SIG-M5 treated with dmso at 0.1 percent for 504 hours (cell line): ENCODE results near the gene MYO3B.

Experiments used
- DNase-seq: peaks from one replicate; lab custom pipeline; 2025; ENCODE audit not compliant: unreplicated experiment; lab: John Stamatoyannopoulos, UW

The MYO3B gene

DNA sequence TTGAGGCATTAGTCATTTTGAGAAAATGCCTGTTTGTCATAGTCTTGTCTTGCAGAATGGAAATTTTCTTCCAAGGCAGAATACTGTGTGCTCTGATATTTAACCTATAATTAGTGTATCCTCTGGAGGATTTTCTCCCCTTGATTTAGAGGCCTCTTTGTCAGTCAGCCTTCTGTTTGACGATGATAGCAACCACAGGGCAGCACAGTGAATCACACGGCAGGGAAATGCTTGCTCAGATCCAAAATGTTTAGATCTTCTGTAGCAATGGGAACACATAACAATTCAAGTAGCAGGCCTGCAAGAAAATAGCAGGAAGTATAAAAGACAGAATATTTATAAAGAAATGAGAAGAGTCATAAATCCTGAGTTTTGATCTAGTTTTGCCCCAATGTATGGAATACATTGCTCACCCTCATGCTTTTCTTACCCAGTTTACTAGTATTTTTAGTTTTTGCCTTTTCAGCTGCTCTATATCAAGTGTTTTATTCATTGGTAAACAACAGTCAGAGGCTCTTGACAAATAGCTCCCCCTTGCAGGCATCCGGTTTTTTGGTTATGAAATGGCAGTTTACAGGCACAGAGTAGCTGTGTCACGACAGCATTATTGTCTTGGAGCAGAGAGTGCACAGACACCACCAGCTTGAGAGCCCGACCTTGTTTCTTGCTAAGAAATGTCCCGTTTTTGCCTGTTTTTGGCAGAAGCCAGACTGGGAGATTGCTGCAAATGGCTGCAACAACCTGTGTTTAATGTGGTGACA lies 185.1 kb downstream of the MYO3B start:
- DNase-seq = no peak

- no peak for DNase-seq
Measured at GRCh38 chr2:170365003-170365402, 187.1 kb downstream of the MYO3B start.

GRCh38 chr2:170365686-170366085 lies 187.7 kb downstream of the MYO3B start:
- DNase-seq = no peak

DNA sequence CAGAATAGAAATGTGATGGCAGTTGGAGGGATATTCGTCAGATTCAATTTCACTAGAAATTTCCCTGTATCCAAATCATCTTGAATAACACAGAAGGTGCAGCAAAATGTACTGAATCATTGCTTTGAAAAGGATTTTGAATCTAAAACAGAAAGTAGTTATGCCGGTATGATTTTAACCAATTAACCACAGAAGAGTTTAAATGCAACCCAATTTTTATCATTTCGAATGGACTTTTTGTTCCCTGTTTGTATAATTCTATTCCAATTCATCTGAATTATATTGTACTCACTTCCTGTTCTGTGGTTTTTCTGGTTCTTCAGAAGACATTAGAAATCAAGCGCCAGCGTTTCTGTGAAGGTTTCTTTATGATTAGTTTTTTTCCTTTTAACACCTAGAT lies 190.4 kb downstream of the MYO3B start:
- DNase-seq = no peak

DNA sequence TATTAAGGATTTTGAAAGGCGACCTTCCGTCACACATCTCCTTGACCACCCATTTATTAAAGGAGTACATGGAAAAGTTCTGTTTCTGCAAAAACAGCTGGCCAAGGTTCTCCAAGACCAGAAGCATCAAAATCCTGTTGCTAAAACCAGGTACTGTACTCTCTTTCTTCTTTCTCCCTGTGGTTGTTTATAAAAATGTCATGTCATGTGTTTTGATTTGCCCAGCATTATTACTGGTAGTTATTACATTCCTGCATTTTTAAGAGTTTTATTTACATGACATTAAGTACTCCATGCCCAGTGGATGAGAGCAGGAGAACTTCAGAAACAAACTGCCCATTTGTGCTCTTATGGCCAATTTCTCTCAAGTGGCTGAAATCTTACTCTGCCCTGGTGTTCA lies 191.3 kb downstream of the MYO3B start:
- no peak for DNase-seq

DNA sequence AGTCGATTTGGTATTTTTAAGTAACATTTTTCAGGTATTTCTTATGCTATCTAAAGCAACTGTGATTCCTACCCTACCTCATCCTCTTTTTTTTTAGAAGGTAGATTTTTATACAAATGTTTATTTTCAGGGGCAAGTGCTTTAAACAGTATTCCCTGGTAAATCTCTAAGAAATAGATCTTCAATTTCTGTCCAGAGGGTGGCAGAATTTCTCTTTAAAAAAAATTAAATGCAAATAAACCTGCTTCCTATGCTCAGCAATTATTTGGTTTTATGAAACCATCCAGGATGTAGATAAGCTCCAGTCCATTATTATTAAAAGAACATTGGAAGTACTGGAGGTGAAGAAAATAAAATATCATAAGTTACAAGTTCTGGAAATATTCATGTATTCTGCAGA lies 191.9 kb downstream of the MYO3B start:
- DNase-seq = peak; percentile 16

DNA sequence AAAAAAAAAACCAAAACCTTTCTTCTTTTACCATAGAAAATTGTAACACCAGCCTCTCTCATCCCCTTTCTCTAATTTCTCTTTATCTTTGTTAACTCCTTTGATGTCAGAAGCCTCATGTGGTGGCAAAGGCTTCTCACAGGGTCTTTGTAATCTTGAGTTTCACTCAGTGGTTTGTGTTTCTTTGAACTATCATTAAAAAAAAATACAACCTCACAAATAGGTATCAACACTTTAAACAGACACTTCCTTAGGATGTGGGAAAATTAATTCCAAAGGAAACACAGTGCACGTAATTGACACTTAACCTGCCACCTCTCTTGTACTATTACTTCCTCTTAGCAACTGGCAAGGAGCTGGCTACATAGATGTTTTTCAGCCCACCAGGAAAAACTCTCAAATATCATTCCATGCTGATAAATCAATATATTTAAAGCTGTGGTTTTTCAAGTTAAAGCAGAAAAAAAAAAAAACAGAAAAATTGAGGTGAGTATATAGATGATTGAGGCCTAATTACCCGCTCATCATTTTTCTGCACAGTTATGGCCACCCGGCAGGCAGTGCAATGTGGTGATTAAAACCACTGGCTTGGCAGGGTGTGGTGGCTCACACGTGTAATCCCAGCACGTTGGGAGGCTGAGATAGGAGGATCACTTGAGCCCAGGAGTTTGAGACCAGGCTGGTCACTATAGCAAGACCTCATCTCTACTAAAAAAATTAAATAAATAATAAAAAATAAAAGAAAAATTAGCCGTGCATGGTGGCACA lies 193.5 kb downstream of the MYO3B start:
- DNase-seq = no peak

DNA sequence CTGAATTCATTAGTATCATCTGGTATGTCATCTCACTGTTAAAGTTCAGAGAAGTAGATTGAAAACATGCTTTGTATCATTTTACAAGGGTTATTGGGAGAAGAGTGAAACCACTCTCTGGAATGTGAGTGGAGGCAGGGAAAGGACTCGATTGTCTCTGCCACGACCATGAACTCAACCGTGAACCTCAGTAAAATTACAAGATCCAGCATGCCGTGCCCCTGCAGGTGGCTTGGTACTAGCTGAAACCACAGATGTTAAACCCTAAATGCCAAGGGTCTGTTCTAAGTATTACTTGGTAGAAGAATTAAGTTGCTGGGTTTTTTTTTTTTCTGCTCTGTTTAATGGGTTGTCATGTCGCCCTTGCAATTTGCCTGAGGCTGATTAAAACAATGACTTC lies 197.2 kb downstream of the MYO3B start:
- no peak for DNase-seq

DNA sequence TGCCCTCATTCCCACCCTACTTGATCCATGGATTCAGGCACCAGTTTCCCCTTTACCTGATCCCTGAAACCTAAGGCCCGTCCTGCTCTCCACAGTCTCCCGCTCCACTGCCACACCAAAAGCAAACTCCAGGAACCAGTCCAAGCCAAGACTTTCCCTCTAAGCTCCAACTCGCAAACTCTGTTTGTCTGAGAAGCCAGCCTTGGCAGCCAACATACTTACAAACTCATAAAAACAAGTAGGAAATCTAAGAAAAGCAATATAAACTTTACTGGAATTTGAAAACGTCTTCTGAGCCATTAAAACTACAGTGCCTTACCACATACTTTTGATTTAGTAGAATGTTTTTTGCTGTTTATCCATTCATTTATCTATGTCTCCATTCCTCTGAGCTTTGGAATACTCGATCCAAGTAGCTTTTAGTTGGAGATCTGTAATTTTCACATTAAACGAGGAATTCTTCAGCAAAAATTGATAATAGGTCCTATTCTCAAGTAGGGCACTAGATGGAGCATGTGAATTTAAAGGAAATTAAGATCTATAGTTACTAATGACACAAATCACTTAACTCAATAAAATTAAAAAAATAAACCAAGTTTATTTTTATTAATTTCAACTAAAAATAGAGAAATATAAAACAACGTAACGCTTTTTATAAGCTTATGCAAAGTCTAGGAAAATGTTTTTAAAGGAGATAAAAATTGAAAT lies 199.7 kb downstream of the MYO3B start:
- no peak for DNase-seq

GRCh38 chr2:170380267-170380666 lies 202.3 kb downstream of the MYO3B start:
- DNase-seq = no peak

DNA sequence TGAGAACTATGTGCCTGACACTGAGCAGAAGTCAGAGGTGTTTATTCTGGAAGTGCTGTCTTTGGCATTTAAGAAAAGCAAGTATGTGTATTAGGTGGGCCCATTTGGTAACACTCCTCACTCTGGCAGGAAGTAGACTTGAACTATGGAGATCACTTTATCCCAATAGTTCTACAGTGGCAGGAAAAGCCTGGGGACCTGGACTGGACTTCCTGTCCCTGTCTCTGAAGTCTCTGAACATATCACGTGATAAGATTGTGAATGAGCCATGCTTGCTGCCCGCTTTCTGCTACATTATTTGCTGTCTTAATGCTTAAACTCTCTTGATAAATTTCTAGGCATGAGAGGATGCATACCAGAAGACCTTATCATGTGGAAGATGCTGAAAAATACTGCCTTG lies 203.7 kb downstream of the MYO3B start:
- DNase-seq = no peak

DNA sequence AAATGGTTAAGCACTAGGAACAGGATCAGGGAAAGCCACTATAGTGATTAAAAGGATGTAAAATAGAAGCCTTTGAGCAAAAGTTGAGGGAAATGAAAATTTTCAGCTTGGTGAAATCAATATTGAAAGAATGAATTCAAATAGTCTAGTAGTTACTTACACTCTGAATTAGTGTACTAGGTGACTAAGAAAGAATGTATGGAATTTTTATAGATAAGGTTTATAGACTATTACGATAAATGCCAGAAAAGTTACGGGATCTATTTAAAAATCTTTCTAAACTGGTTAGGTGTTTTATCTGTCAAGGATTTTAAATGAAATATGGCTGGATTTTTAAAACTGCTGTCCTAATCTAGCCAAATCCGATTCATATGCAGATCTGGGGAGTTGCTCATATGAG lies 208.6 kb downstream of the MYO3B start:
- DNase-seq = no peak

DNA sequence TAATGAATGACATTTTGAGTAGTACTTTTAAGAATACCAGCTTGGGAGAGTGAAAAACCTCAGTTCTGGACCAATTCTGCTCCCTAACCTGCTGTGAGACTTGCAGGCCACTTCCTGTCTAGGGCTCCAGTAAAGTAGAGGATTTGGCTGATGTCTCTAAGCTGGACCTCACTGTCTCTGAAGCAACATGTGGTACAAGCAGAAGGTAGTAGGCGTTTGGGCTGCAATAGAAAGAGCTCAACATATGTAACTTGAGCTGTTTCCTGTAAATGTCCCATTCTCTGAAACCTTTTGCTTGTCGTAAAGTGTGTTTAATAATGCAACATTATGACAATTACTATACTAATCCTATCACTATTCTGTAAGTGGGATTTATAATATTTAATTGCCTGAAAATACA lies 213.1 kb downstream of the MYO3B start:
- DNase-seq = no peak

DNA sequence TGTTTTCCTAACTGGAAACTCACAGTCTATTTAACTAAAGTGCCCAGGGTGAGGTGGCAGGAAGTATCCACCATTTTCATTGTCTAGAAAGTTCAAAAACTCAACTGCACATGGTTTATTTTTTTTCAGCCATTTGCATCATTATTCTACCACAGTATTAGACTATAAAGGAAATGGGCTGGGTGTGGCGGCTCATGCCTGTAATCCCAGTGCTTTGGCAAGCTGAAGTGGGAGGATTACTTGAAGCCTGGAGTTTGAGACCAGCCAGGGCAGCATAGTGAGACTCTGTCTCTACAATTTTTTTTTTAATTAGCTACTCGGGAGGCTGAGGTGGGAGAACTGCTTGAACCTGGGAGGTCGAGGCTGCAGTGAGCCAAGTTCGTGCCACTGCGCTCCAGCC lies 213.8 kb downstream of the MYO3B start:
- DNase-seq = no peak

GRCh38 chr2:170393861-170394498 lies 216.0 kb downstream of the MYO3B start:
- no peak for DNase-seq

- no peak for DNase-seq
Measured at GRCh38 chr2:170394641-170395387, 216.9 kb downstream of the MYO3B start.

GRCh38 chr2:170396799-170397459 lies 219.0 kb downstream of the MYO3B start:
- DNase-seq = peak; percentile 46

DNA sequence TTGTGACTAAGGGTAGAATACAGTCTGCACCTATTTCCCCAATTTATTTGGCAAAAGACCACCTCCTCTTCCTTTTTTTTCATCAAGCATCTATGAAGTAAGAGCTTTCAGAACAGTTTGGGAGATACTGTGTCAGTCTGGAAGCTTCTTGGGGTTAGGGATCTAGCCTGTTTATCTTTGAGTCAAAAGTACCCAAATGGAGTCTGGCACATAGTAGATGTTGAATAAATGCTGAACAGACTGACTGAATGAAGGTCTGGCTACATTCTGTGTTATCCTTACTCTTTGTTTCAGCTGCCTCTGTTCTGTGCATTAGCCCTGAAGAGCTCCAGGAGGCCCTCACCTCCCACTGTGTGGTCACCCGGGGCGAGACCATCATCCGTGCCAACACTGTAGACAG lies 223.2 kb downstream of the MYO3B start:
- no peak for DNase-seq

DNA sequence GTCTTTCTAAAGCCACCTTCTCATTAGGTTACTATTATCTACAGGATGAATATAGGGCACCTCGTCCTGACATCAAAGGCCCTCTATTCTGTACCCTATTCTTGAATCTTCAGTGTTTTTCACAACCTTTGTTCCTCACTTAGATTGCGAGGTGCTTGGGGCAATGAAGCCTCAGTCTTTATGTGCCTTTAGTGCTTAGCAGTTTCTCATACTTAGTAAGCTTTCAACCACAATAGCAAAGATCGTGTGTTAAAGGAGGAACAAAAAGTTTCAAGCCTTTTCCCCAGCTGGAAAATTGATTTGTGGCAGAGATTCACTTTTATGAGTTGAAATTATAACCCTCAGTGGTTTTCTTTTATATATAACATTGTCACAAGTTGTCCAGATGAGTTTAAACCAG lies 226.9 kb downstream of the MYO3B start:
- no peak for DNase-seq

- no peak for DNase-seq
Measured at GRCh38 chr2:170405326-170405725, 227.4 kb downstream of the MYO3B start.
